Right lobe of liver (tissue), 6 donors: ENCODE data around the gene RFX4. TPM values are rescaled to one million over a fixed set of nuclear protein-coding genes. Genes with fewer than 3 reads are reported as not detected.

Source experiments
- ATAC-seq, 4 donors: fragments of 200-7000 bp; cut with Tn5 transposase; one replicate each; pipeline ENCODE4 v1.9.1; 2020; ENCODE audit warnings: mild to moderate bottlenecking in 4 of 4, moderate library complexity in 4 of 4
- DNase-seq, 3 donors: peaks; one replicate each; pipeline ENCODE4 v3.0.0-alpha.2; 2020
- H3K27ac ChIP-seq, 3 donors: fragments of 200-600 bp; one replicate each; pipeline ENCODE4 v1.8.0; 2022
- H3K27me3 ChIP-seq, 2 donors: fragments of 200-600 bp; one replicate each; pipeline ENCODE4 v1.8.0; 2022
- H3K36me3 ChIP-seq, 4 donors: fragments of 200-600 bp; sonication (generic) in 1 of 4; one replicate each; pipeline versions ENCODE4 v1.5.1 to v1.8.0; 2017 to 2022; ENCODE audit warnings: control low read depth in 1 of 4
- H3K4me1 ChIP-seq, 4 donors: fragments of 200-600 bp; sonication (generic) in 1 of 4; one replicate each; pipeline versions ENCODE4 v1.5.1 to v1.8.0; 2017 to 2022; ENCODE audit warnings: control low read depth in 1 of 4
- H3K4me3 ChIP-seq, 3 donors: fragments of 200-600 bp; one replicate each; pipeline ENCODE4 v1.8.0; 2022
- H3K9me3 ChIP-seq, 4 donors: fragments of 200-600 bp; sonication (generic) in 1 of 4; one replicate each; pipeline versions ENCODE4 v1.5.1 to v1.8.0; 2017 to 2022; ENCODE audit warnings: control low read depth in 1 of 4
- POLR2A ChIP-seq: fragments of 450-650 bp; IDR thresholded peaks from one replicate; pipeline ENCODE4 v1.6.1; 2017; ENCODE audit warnings: antibody characterized with exemption, mild to moderate bottlenecking
- WGBS: methylation state at CpG from one replicate; pipeline ENCODE4 v1.1.6; 2018; ENCODE audit warnings: low coverage, low lambda C conversion rate; ENCODE audit not compliant: insufficient coverage; ENCODE audit errors: missing lambda C conversion rate; 5-methylcytosine and 5-hydroxymethylcytosine counted together
- intact Hi-C, 2 donors: fragments of 100-400 bp; cut with DNase I; formaldehyde crosslinking; loops; one replicate each; pipeline versions ENCODE4 v1.11.2 to v1.14.1; 2022
- total RNA-seq, 6 experiments: library from RNA; depleted of rRNA in 2 of 6; stranded (reverse); fragments of >200 nt in 2 of 6; fragmentation: NEBNext Ultra II Directional in 3 of 6; extraction: Animal tissue kit (Norgen Biotek cat#: 25700) in 3 of 6; gene quantifications; one replicate each; pipeline versions ENCODE4 v1.1.0 to v1.2.4, GENCODE V29; 2016 to 2023
- TF ChIP-seq, protein P1 (sequence below), 4 donors: fragments of 200-600 bp in 3 of 4; fragments of 450-650 bp in 1 of 4; IDR thresholded peaks; one replicate each; pipeline versions ENCODE4 v1.5.1 to v1.8.0; 2016 to 2022; ENCODE audit warnings: antibody characterized with exemption in 4 of 4, mild to moderate bottlenecking in 2 of 4
- donor health status: DM: no; HTN: yes; CAD: no.
- donor health status: DM: no; HTN: no; CAD: no.
- donor health status: DM: no; HTN: no; CAD: no.
- donor health status: DM: no; HTN: yes; CAD: no.
- donor health status: DM: no; HTN: yes; CAD: no.

RFX4 gene
- total RNA-seq, 6 experiments from 2014 or later: not detected

DNA sequence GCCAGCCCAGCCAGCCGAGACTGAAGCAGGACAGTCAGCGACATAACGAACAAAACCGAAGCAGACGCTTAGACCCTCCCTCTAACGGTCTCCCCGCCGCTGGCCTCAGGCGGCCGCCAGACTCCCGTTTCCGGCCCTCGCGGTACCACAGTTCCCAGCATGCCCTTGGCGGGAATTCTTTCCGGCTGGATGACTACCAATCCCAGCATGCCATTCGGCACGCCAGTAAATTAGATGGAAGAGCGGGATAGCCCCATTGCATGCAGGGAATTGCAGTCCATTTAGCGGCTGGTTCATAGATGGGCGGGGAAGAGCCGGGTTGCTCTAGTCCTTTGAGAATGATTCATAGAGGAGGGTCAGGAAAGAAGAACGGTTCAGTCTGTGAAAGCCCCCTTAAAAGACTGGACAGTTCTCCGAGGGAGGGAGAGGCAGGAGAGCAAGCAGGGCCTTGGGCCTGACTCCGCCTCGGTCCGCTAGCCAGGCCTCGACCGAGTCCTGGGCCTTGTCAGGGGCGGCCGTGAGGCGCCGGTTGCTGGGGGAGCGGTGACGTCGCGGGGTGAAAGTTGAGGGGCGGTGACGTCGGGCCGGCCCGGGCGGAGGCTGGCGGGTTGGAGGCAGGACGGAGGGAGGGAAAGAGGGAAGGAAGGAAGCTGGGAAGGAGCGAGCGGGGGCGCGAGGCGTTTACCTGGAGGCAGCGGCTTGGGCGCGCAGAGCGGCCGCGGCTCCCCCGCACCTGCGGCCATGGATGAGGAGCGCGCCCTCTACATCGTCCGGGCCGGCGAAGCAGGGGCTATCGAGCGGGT is 191.4 kb downstream of the RFX4 start, which contains the start of gene RIC8B:
Gene RIC8B, plus strand, starts transcription at position 678 of the 803 bp plus-strand sequence. Its CDS starts 64 bp downstream, at position 742.
- WGBS: under 1% methylated on average over 19 of the region's 66 CpGs
- TF ChIP-seq, protein P1, sequence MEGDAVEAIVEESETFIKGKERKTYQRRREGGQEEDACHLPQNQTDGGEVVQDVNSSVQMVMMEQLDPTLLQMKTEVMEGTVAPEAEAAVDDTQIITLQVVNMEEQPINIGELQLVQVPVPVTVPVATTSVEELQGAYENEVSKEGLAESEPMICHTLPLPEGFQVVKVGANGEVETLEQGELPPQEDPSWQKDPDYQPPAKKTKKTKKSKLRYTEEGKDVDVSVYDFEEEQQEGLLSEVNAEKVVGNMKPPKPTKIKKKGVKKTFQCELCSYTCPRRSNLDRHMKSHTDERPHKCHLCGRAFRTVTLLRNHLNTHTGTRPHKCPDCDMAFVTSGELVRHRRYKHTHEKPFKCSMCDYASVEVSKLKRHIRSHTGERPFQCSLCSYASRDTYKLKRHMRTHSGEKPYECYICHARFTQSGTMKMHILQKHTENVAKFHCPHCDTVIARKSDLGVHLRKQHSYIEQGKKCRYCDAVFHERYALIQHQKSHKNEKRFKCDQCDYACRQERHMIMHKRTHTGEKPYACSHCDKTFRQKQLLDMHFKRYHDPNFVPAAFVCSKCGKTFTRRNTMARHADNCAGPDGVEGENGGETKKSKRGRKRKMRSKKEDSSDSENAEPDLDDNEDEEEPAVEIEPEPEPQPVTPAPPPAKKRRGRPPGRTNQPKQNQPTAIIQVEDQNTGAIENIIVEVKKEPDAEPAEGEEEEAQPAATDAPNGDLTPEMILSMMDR (IDR thresholded peaks at IDR 0.05): no peak
- peak; percentile 91 for TF ChIP-seq POLR2A
- ATAC-seq (peak; percentile 85 to 95 (median 92)), DNase-seq (peak; percentile 94 to 97 (median 97))
- H3K27ac ChIP-seq: peak within 1 kb of the TSS; percentile 93 to 97 (median 93)
- no peaks in the 10 kb centered on the region for H3K9me3 ChIP-seq
- peaks cover 0 to 51% (median 11%) of the 10 kb centered on the region in 4 donors for H3K4me1 ChIP-seq
- peak within 1 kb of the TSS; percentile 71 to 91 (median 82) for H3K4me3 ChIP-seq
- intact Hi-C loops: no loop called here
- no peaks in the 10 kb centered on the region for H3K36me3 ChIP-seq
- H3K27me3 ChIP-seq: no peaks in the 10 kb centered on the region

DNA sequence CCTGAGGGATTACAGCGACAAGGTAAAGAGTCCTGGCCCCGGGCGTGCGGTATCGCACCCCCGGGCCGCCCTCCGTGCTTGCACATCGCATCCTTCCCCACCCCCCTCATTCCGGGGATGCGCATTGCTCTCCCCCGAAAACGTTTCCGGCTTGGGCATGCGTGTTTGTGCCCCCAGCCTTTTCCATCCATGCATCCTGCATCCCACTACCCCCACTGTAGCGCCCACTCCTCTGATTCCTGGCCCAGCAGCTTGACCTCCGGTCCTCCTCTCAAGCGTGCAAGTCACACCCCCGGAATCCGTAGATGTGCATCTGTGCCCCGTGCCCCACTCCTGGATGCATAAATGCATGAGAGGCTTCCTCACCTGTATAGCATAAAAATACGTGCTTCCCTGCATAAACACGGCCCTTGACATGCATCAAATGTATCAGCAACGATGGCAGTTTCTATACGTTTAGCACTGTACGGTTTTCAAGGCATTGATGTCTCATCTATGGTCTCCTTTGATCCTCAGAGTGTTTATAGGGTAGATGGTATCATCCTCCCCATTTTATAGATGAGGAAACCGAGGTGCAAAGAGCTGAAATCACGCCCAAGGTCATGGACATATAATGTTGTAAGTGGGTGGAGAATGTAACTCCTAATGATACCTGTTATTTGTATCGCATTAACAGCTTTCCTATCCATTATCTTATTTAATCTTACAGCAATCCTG is 192.2 kb downstream of the RFX4 start:
- Histone ChIP-seq H3K27me3 (no peaks in the 10 kb centered on the region), H3K4me1 (peaks cover 0 to 44% (median 9%) of the 10 kb centered on the region in 4 donors), H3K36me3 (no peaks in the 10 kb centered on the region), H3K27ac (peak overlapping the region; percentile 93 to 97 (median 93)), H3K9me3 (no peaks in the 10 kb centered on the region), H3K4me3 (peak overlapping the region; percentile 71 to 91 (median 82))
- ATAC-seq: no peak
- 3% methylated on average over 18 of the region's 29 CpGs for WGBS
- TF ChIP-seq, protein P1 (IDR thresholded peaks at IDR 0.05): no peak
- TF ChIP-seq POLR2A: no peak
- DNase-seq: no peak
- intact Hi-C loops: no loop called here

DNA sequence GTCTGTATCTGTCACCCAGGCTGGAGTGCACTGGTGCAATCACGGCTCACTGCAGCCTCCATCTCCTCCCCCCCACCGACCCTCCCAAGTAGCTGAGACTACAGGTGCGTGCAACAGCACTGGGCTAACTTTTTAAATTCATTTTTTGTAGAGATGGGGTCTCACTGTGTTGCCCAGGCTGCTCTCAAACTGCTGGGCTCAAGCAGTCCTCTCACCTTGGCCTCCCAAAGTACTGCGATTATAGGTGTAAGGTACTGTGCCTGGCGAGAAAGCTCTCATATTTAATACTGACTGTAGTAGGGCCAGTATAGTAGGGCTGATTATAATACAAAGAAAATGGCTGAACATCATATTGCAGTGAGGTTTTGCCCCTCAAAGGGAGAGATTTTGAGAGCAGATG is 194.1 kb downstream of the RFX4 start:
- Histone ChIP-seq H3K36me3 (no peaks in the 10 kb centered on the region), H3K9me3 (no peaks in the 10 kb centered on the region), H3K4me3 (no peak overlapping the region), H3K27me3 (no peaks in the 10 kb centered on the region), H3K27ac (no peak overlapping the region), H3K4me1 (peaks cover 0 to 31% (median 4%) of the 10 kb centered on the region in 4 donors)
- 90% methylated on average over 4 of the region's 5 CpGs for WGBS
- TF ChIP-seq, protein P1 (IDR thresholded peaks at IDR 0.05): no peak
- TF ChIP-seq POLR2A: no peak
- DNase-seq (no peak), ATAC-seq (no peak)
- intact Hi-C loops: no loop called here

- H3K27ac ChIP-seq: no peak overlapping the region
- no peak for TF ChIP-seq POLR2A
- TF ChIP-seq, protein P1 (IDR thresholded peaks at IDR 0.05): no peak
- ATAC-seq: peak in 1 of 4 donors; percentile 37
- WGBS: 31% methylated on average over 3 of the region's 3 CpGs
- H3K4me3 ChIP-seq: no peak overlapping the region
- H3K27me3 ChIP-seq: no peaks in the 10 kb centered on the region
- DNase-seq: no peak
- intact Hi-C loops: no loop called here
- H3K36me3 ChIP-seq: no peaks in the 10 kb centered on the region
- no peaks in the 10 kb centered on the region for H3K9me3 ChIP-seq
- H3K4me1 ChIP-seq: peaks cover 0 to 28% (median 0%) of the 10 kb centered on the region in 4 donors
These were observed 197.3 kb downstream of the RFX4 start for GRCh38 chr12:106780010-106780631.
